ENCODE results near the gene SCAMP2.

DNA sequence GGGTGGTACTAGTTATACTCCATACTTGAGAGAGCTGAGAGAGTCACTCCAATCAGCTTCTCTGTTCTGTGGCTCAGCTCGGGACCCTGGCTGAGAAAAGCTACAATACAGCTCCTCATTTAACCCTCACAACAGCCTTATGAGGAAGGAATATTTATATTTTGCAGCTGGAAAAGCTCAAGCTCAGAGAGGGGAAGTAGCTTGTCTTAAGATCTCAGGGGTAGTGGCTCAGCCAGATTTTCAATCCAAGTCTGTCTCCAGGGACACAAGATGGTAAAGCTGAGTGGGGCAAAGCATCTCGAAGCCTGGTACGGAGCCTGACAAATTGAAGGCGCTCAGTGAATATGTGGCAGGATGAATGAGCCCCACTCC is 14.8 kb downstream of the SCAMP2 start:
- TF ChIP-seq, protein P1, sequence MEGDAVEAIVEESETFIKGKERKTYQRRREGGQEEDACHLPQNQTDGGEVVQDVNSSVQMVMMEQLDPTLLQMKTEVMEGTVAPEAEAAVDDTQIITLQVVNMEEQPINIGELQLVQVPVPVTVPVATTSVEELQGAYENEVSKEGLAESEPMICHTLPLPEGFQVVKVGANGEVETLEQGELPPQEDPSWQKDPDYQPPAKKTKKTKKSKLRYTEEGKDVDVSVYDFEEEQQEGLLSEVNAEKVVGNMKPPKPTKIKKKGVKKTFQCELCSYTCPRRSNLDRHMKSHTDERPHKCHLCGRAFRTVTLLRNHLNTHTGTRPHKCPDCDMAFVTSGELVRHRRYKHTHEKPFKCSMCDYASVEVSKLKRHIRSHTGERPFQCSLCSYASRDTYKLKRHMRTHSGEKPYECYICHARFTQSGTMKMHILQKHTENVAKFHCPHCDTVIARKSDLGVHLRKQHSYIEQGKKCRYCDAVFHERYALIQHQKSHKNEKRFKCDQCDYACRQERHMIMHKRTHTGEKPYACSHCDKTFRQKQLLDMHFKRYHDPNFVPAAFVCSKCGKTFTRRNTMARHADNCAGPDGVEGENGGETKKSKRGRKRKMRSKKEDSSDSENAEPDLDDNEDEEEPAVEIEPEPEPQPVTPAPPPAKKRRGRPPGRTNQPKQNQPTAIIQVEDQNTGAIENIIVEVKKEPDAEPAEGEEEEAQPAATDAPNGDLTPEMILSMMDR (IDR thresholded peaks at IDR 0.05): no peak
- no peak for TF ChIP-seq POLR2AphosphoS5 (IDR thresholded peaks at IDR 0.05; ENCODE audit: insufficient read depth in 1 of 2, low read depth in 1 of 2)
